CD14-positive monocyte (primary cell): Measurements from ENCODE around the gene CBY1. TPM values are rescaled to one million over a fixed set of nuclear protein-coding genes. Genes with fewer than 3 reads are reported as not detected.
A peak's percentile ranks its signal among the peaks of the same experiment; 100 is the strongest.

ENCODE experiments used
- DNase-seq, 3 donors: peaks; one replicate each; pipeline ENCODE4 v3.0.0-alpha.2; 2011 to 2022
- H2AFZ ChIP-seq: 2 replicates; pipeline ENCODE4 v1.6.0; 2012; ENCODE audit warnings: mild to moderate bottlenecking, low read depth, low read length, inconsistent platforms; ENCODE audit not compliant: insufficient read depth, poor library complexity, severe bottlenecking
- H3K27ac ChIP-seq, 2 donors: 1 replicate in 1 of 2; 2 replicates in 1 of 2; pipeline ENCODE4 v1.5.1; 2012 to 2013; ENCODE audit warnings: low read length in 2 of 2, control low read depth in 1 of 2, inconsistent platforms in 1 of 2, low read depth in 1 of 2, mild to moderate bottlenecking in 1 of 2
- H3K27me3 ChIP-seq, 2 donors: one replicate each; pipeline versions ENCODE4 v1.6.0 to v1.6.1; 2011 to 2013; ENCODE audit warnings: low read length in 2 of 2; ENCODE audit not compliant: control insufficient read depth in 2 of 2, insufficient read depth in 2 of 2
- H3K36me3 ChIP-seq, 2 donors: replicated peaks in 1 of 2; 1 replicate in 1 of 2; 2 replicates in 1 of 2; pipeline versions ENCODE4 v1.5.1 to v1.6.1; 2012 to 2013; ENCODE audit warnings: low read length in 2 of 2, control low read depth in 1 of 2, inconsistent platforms in 1 of 2, mild to moderate bottlenecking in 1 of 2; ENCODE audit not compliant: insufficient read depth in 2 of 2, control insufficient read depth in 1 of 2
- H3K4me1 ChIP-seq, 2 donors: 1 replicate in 1 of 2; 2 replicates in 1 of 2; pipeline versions ENCODE4 v1.5.1 to v1.6.1; 2012 to 2013; ENCODE audit warnings: low read length in 2 of 2, control low read depth in 1 of 2, inconsistent platforms in 1 of 2, mild to moderate bottlenecking in 1 of 2, moderate library complexity in 1 of 2; ENCODE audit not compliant: insufficient read depth in 2 of 2, control insufficient read depth in 1 of 2
- H3K4me2 ChIP-seq: replicated peaks from 2 replicates; pipeline ENCODE3; 2012; ENCODE audit warnings: low read length, moderate library complexity, mild to moderate bottlenecking; ENCODE audit not compliant: poor library complexity, severe bottlenecking; ENCODE audit errors: extremely low read depth
- H3K4me3 ChIP-seq, 3 experiments: fragments of 200-600 bp in 1 of 3; sonication (generic) in 1 of 3; replicated peaks in 1 of 3; 1 replicate in 2 of 3; 2 replicates in 1 of 3; pipeline ENCODE4 v1.5.1; 2011 to 2013; ENCODE audit warnings: low read length in 3 of 3, mild to moderate bottlenecking in 3 of 3, control low read depth in 2 of 3, low read depth in 2 of 3, inconsistent platforms in 1 of 3, moderate library complexity in 1 of 3
- H3K79me2 ChIP-seq: 2 replicates; pipeline ENCODE4 v1.6.0; 2012; ENCODE audit warnings: mild to moderate bottlenecking, control low read depth, inconsistent platforms, low read length, moderate library complexity; ENCODE audit not compliant: insufficient read depth
- H3K9ac ChIP-seq: 2 replicates; pipeline ENCODE4 v1.6.0; 2017; ENCODE audit warnings: low read length, mild to moderate bottlenecking; ENCODE audit not compliant: insufficient read depth, poor library complexity, severe bottlenecking
- H3K9me3 ChIP-seq, 2 donors: replicated peaks in 1 of 2; 1 replicate in 1 of 2; 2 replicates in 1 of 2; pipeline versions ENCODE4 v1.5.1 to v1.6.1; 2012 to 2013; ENCODE audit warnings: low read length in 2 of 2, control low read depth in 1 of 2; ENCODE audit not compliant: control insufficient read depth in 1 of 2, insufficient read depth in 1 of 2
- H4K20me1 ChIP-seq: 2 replicates; pipeline ENCODE4 v1.6.0; 2012; ENCODE audit warnings: mild to moderate bottlenecking, low read length, control low read depth, moderate library complexity; ENCODE audit not compliant: insufficient read depth
- H3K27ac Mint-ChIP-seq, 7 donors: one replicate each; pipeline ENCODE4 v1.8.0; 2020; ENCODE audit warnings: mild to moderate bottlenecking in 7 of 7, mixed read lengths in 7 of 7, moderate library complexity in 6 of 7, inconsistent platforms in 2 of 7
- H3K27me3 Mint-ChIP-seq, 3 donors: one replicate each; pipeline ENCODE4 v1.8.0; 2021 to 2022; ENCODE audit warnings: low read depth in 3 of 3, mild to moderate bottlenecking in 3 of 3, mixed read lengths in 3 of 3, moderate library complexity in 3 of 3, inconsistent platforms in 1 of 3
- H3K36me3 Mint-ChIP-seq, 2 donors: one replicate each; pipeline ENCODE4 v1.8.0; 2020; ENCODE audit warnings: mixed read lengths in 2 of 2, inconsistent platforms in 1 of 2, mild to moderate bottlenecking in 1 of 2
- H3K4me1 Mint-ChIP-seq: one replicate; pipeline ENCODE4 v1.8.0; 2020; ENCODE audit warnings: mild to moderate bottlenecking, mixed read lengths
- H3K4me3 Mint-ChIP-seq, 2 donors: one replicate each; pipeline ENCODE4 v1.8.0; 2020; ENCODE audit warnings: mild to moderate bottlenecking in 2 of 2, mixed read lengths in 2 of 2, moderate library complexity in 1 of 2
- H3K9me3 Mint-ChIP-seq, 7 donors: one replicate each; pipeline ENCODE4 v1.8.0; 2020 to 2022; ENCODE audit warnings: mixed read lengths in 7 of 7, mild to moderate bottlenecking in 6 of 7, moderate library complexity in 6 of 7, inconsistent platforms in 2 of 7
- WGBS: methylation state at CpG from one replicate; pipeline ENCODE4 v1.1.5; 2013; ENCODE audit warnings: missing lambda C conversion rate; ENCODE audit not compliant: insufficient coverage; 5-methylcytosine and 5-hydroxymethylcytosine counted together
- intact Hi-C, 2 donors: fragments of 100-400 bp; cut with micrococcal nuclease; formaldehyde crosslinking; loops; one replicate each; pipeline versions ENCODE4 v1.15.0 to v1.15.1; 2023
- polyA minus RNA-seq: library from RNA; depleted of rRNA, polyadenylated mRNA; stranded (reverse); fragments of >200 nt; gene quantifications from 2 replicates; pipeline ENCODE4 v1.2.3, GENCODE V29; 2012
- polyA plus RNA-seq, 3 donors: library from polyadenylated mRNA; depleted of rRNA in 1 of 3; unstranded in 2 of 3; stranded (reverse) in 1 of 3; fragments of 300-500 nt in 2 of 3; fragments of >200 nt in 1 of 3; fragmentation: Illumina TruSeq in 2 of 3; gene quantifications; 1 replicate in 2 of 3; 2 replicates in 1 of 3; pipeline ENCODE4 v1.2.3, GENCODE V29; 2012 to 2021
- total RNA-seq, 12 experiments: library from RNA in 1 of 12; stranded (reverse) in 1 of 12; fragments of 120-200 nt in 1 of 12; gene quantifications; one replicate each; pipeline ENCODE4 v1.2.4 and lab custom pipeline; 2013 to 2026; ENCODE audit warnings: mixed read lengths in 6 of 12, inconsistent platforms in 1 of 12
- TF ChIP-seq, protein P1 (sequence below): fragments of 200-600 bp; IDR thresholded peaks from one replicate; pipeline ENCODE4 v1.8.0; 2022; ENCODE audit warnings: antibody characterized with exemption, mild to moderate bottlenecking

The CBY1 gene
- 3.1 TPM for total RNA-seq (2013)
- 1 to 10 TPM; 1.1 to 4.1 (median 1.7) TPM for polyA plus RNA-seq
- 1.2 and 1.8 TPM in 2 replicates for polyA minus RNA-seq
- total RNA-seq (lab: John Stamatoyannopoulos, UW): 0.08 to 1.1 (median 0.35) reads per million in 11 experiments

DNA sequence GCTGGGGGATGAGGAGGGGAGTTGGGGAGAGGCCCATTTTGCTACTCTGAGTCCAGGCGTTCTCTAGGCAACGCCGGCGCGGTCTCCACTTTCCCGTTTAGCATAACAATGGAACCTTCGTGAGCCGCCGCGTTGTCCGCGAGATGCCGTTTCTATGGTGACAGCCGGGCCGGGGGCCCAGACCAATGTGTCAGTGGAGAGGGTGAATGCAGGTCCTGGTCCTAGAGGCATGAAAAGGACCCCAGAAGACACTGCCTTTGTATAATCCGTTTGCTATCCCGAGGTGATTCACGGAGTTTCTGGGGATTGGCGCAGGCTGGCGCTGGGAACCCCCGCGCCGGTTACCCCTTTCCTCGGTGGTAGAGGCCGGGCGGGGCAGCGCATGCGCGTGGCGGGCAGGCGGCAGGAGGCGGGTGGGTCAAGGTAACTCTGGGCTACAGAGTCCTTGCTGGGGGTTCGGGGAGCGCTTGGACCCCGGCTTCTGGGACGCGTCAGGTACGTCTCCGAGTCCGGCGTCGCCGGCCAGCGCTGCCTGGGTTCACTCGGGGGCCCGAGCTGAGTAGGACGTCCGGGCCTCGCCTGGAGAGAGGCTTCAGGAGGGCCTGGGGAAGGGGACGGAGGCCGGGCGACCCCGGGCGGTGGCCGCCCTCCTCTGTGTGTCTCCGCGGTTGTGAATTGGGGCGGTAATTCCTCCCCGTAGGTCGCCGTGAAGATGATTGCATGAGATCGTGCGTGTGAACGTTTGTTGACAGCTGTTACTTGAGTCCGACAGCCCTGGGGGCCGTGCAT lies at the start of gene CBY1, which contains the start of gene FAM227A:
Gene CBY1, plus strand, starts transcription at position 383 of the 789 bp plus-strand sequence. CDS start 11,417 bp downstream, outside the sequence.
Gene FAM227A, minus strand, starts transcription at position 137 of the 789 bp plus-strand sequence. CDS start 6,224 bp downstream, outside the sequence.
- peak within 1 kb of the TSS; percentile 98 for H2AFZ ChIP-seq
- no peaks in the 10 kb centered on the region for H3K9me3 ChIP-seq
- Mint-ChIP-seq H3K4me1 (peaks cover 17% of the 10 kb centered on the region), H3K9me3 (no peaks in the 10 kb centered on the region), H3K36me3 (peaks cover 0 to 2% of the 10 kb centered on the region in 2 donors), H3K27me3 (peaks cover 0 to 2% (median 0%) of the 10 kb centered on the region in 3 donors), H3K4me3 (peak within 1 kb of the TSS; percentile 86 to 94), H3K27ac (peak within 1 kb of the TSS; percentile 86 to 100 (median 98))
- peaks cover 12 to 17% of the 10 kb centered on the region in 2 donors for H3K4me1 ChIP-seq
- H3K9ac ChIP-seq: peak within 1 kb of the TSS; percentile 82
- H3K4me3 ChIP-seq: peak within 1 kb of the TSS; percentile 54 to 86 (median 78)
- TF ChIP-seq, protein P1, sequence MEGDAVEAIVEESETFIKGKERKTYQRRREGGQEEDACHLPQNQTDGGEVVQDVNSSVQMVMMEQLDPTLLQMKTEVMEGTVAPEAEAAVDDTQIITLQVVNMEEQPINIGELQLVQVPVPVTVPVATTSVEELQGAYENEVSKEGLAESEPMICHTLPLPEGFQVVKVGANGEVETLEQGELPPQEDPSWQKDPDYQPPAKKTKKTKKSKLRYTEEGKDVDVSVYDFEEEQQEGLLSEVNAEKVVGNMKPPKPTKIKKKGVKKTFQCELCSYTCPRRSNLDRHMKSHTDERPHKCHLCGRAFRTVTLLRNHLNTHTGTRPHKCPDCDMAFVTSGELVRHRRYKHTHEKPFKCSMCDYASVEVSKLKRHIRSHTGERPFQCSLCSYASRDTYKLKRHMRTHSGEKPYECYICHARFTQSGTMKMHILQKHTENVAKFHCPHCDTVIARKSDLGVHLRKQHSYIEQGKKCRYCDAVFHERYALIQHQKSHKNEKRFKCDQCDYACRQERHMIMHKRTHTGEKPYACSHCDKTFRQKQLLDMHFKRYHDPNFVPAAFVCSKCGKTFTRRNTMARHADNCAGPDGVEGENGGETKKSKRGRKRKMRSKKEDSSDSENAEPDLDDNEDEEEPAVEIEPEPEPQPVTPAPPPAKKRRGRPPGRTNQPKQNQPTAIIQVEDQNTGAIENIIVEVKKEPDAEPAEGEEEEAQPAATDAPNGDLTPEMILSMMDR: no peak
- peak within 1 kb of the TSS; percentile 85 for H3K4me2 ChIP-seq
- peak within 1 kb of the TSS in 1 of 2 donors; percentile 90 for H3K27ac ChIP-seq
- intact Hi-C loops: no loop called here
- H3K27me3 ChIP-seq: no peaks in the 10 kb centered on the region
- no peaks in the 10 kb centered on the region for H4K20me1 ChIP-seq
- peak; percentile 78 to 84 (median 82) for DNase-seq
- H3K36me3 ChIP-seq: no peaks in the 10 kb centered on the region
- WGBS: under 1% methylated on average over 65 of the region's 66 CpGs
- no peaks in the 10 kb centered on the region for H3K79me2 ChIP-seq

DNA sequence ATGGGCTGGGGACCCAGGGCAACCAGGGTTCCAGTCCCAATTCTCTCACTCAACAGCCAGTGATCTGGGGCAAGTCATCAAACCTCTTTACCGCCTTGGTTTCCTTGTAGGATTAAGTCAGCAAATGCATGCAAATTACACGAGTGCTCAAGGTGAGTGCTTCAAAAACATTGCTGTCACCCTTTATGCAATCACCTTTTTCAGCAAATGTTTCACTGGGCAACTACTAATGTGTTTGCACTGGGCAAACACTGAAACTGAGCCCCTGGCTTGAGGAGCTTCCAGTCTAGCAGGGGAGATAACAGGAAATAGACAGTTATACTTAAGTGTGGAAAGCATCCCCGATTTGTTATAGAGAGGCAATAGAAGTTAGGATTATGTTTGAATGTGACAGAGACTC lies 48.8 kb upstream of the CBY1 start:
- H3K9me3 ChIP-seq: no peaks in the 10 kb centered on the region
- intact Hi-C loops: no loop called here
- H2AFZ ChIP-seq: no peak overlapping the region
- no CpG with 5 or more reads among the region's 3 CpGs for WGBS
- H3K27ac ChIP-seq: no peak overlapping the region
- Mint-ChIP-seq H3K36me3 (no peaks in the 10 kb centered on the region), H3K27me3 (peaks cover 0 to 5% (median 1%) of the 10 kb centered on the region in 3 donors), H3K4me1 (no peaks in the 10 kb centered on the region), H3K9me3 (no peaks in the 10 kb centered on the region), H3K27ac (no peak overlapping the region), H3K4me3 (no peak overlapping the region)
- H3K27me3 ChIP-seq: no peaks in the 10 kb centered on the region
- no peak overlapping the region for H3K4me3 ChIP-seq
- TF ChIP-seq, protein P1: no peak
- no peaks in the 10 kb centered on the region for H4K20me1 ChIP-seq
- DNase-seq: no peak
- H3K9ac ChIP-seq: no peak overlapping the region
- no peaks in the 10 kb centered on the region for H3K4me1 ChIP-seq
- no peaks in the 10 kb centered on the region for H3K36me3 ChIP-seq
- no peak overlapping the region for H3K4me2 ChIP-seq
- no peaks in the 10 kb centered on the region for H3K79me2 ChIP-seq
